Measurements from ENCODE around the gene FBXL3.

Gene FBXL3

GRCh38 chr13:76991432-76991795 lies 35.5 kb downstream of the FBXL3 start (continued):
- TF ChIP-seq ZNF416 (tag by site-specific recombination; IDR thresholded peaks at IDR 0.05) = no peak

GRCh38 chr13:76983676-76984075 lies 43.3 kb downstream of the FBXL3 start:
- Histone ChIP-seq H3K36me3 (ENCODE audit: control insufficient read depth in 2 of 2, insufficient read depth in 1 of 2, low read length in 2 of 2) (no peaks in the 10 kb centered on the region), H3K27ac (ENCODE audit: extremely low read depth, low read depth, low read length) (no peak overlapping the region), H3K9me3 (ENCODE audit: control insufficient read depth, insufficient read depth, low read depth, low read length) (no peaks in the 10 kb centered on the region), H3K4me1 (ENCODE audit: control insufficient read depth, insufficient read depth, low read length) (no peaks in the 10 kb centered on the region), H3K4me3 (ENCODE audit: low read depth, low read length) (no peak overlapping the region)
- TF ChIP-seq ZNF394 (tag by site-specific recombination; IDR thresholded peaks at IDR 0.05; ENCODE audit: borderline replicate concordance) (no peak), BCL11B (tag by site-specific recombination; IDR thresholded peaks at IDR 0.05; ENCODE audit: low read depth) (no peak), OVOL3 (tag by site-specific recombination; IDR thresholded peaks at IDR 0.05) (no peak), ZNF266 (tag by site-specific recombination; IDR thresholded peaks at IDR 0.05; ENCODE audit: low read depth) (no peak)
- ChIA-PET CTCF (interaction anchor here (1.1 kb wide), 1 partner anchor 80 kb away, joined by 3 read pairs; no protein-coding TSS in a partner anchor), POLR2A (no interaction called here)

- H3K9me3 ChIP-seq (ENCODE audit: control insufficient read depth, insufficient read depth, low read depth, low read length) = no peaks in the 10 kb centered on the region
- H3K36me3 ChIP-seq (ENCODE audit: control insufficient read depth in 2 of 2, insufficient read depth in 1 of 2, low read length in 2 of 2) = no peaks in the 10 kb centered on the region
- H3K27ac ChIP-seq (ENCODE audit: extremely low read depth, low read depth, low read length) = no peak overlapping the region
- TF ChIP-seq ZNF221 (tag by site-specific recombination; IDR thresholded peaks at IDR 0.05; ENCODE audit: borderline replicate concordance) (no peak), GLI2 (tag by site-specific recombination; IDR thresholded peaks at IDR 0.05; ENCODE audit: borderline replicate concordance, low read depth) (no peak), HOXD13 (CRISPR knock-in tag; IDR thresholded peaks at IDR 0.05; ENCODE audit: borderline replicate concordance) (no peak), BCL11A (tag by site-specific recombination; IDR thresholded peaks at IDR 0.05; ENCODE audit: low read depth) (no peak), ZNF626 (tag by site-specific recombination; IDR thresholded peaks at IDR 0.05) (no peak), SP3 (tag by site-specific recombination; IDR thresholded peaks at IDR 0.05) (no peak), ZNF664 (tag by site-specific recombination; IDR thresholded peaks at IDR 0.05) (no peak), ZNF830 (tag by site-specific recombination; IDR thresholded peaks at IDR 0.05; ENCODE audit: low read depth) (no peak), ZNF16 (tag by site-specific recombination; IDR thresholded peaks at IDR 0.05; ENCODE audit: low read depth) (no peak), ZNF274 (IDR thresholded peaks at IDR 0.05; ENCODE audit: low read length) (no peak), ZNF274 (tag by site-specific recombination; IDR thresholded peaks at IDR 0.05; ENCODE audit: borderline replicate concordance) (no peak), ZNF768 (tag by site-specific recombination; IDR thresholded peaks at IDR 0.05) (no peak), KLF1 (tag by site-specific recombination; IDR thresholded peaks at IDR 0.05) (no peak), KLF10 (tag by site-specific recombination; IDR thresholded peaks at IDR 0.05) (no peak), IKZF3 (tag by site-specific recombination; IDR thresholded peaks at IDR 0.05) (no peak), ZNF837 (tag by site-specific recombination; IDR thresholded peaks at IDR 0.05) (no peak), RBAK (tag by site-specific recombination; IDR thresholded peaks at IDR 0.05) (no peak), ZNF280D (tag by site-specific recombination; IDR thresholded peaks at IDR 0.05) (no peak)
- peaks cover 2% of the 10 kb centered on the region; the same call in 1 of the 2 replicates for H3K4me1 ChIP-seq (ENCODE audit: control insufficient read depth, insufficient read depth, low read length)
- CTCF ChIA-PET = interaction anchor here (0.6 to 2.5 kb wide), 5 partner anchors 8 to 656 kb away, joined by 3 to 14 read pairs (median 3); no protein-coding TSS in a partner anchor
- POLR2A ChIA-PET = interaction anchor here (0.9 kb wide), 1 partner anchor 10 kb away, joined by 3 read pairs; the partner anchor contains the start of gene CLN5
- no peak overlapping the region for H3K4me3 ChIP-seq (ENCODE audit: low read depth, low read length)
Measured at GRCh38 chr13:76982061-76982460, 44.9 kb downstream of the FBXL3 start.

Data from HEK293 (cell line).